ENCODE data around the gene ARHGAP6. TPM values are rescaled to one million over a fixed set of nuclear protein-coding genes. Genes with fewer than 3 reads are reported as not detected.
"Not testable (repeated sequence)": the region's sequence is repeated elsewhere in the genome, so short reads cannot be mapped to it uniquely, and the experiment has no call there.

Gene ARHGAP6
- total RNA-seq, 1 experiment from 2014 or later = 0.21 TPM

DNA sequence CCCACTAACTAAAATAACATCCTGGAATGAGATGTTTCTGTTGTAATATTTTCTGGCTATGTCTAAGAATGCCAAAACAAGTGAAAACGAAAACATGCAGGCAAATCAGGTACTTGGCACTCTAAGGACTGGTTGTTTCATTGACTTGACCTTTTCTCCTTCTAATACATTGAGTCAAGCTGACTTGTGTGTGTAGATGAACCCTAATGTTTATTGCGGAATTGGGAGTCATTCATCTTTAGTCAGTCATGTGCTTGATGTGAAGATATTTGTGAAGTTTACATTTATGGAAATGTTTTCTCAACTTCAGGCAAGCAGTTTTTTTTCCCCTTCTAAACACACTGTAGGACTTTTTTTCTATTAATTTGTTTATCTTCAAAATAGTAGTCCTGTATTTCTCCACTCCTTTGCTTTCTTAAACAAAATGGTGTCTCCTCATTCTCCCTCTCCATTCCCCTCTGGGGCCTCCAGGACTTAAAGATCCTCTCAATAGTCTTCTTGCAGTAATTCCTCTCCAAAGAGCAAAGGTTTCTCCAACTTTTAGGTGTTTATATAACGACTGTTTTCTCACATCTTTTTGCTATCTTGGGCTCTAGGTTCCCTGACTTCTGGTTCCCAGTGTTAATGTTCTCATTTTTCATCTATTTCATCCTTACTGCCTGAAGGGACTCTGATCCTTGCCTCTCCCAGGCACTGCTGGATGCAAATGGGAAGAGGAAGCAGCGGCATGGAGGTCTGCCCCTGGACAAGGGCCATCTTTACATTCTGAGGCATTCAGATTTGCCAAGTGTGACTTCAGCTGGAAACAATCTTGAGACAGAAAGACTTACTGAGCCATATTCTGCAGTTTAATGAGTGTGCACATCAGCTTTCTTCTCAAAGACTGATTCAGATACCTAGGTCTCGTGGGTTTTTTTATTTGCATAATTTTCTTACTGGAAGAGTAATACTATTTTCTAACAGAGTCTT lies 166.4 kb downstream of the ARHGAP6 start:
- DNase-seq (ENCODE audit: low read depth, low spot score) = no peak
- in situ Hi-C loops (cut with HindIII; ENCODE audit: low pct_unique_long_range_greater_than_20kb, low sequenced_read_pairs) = no loop called here

DNA sequence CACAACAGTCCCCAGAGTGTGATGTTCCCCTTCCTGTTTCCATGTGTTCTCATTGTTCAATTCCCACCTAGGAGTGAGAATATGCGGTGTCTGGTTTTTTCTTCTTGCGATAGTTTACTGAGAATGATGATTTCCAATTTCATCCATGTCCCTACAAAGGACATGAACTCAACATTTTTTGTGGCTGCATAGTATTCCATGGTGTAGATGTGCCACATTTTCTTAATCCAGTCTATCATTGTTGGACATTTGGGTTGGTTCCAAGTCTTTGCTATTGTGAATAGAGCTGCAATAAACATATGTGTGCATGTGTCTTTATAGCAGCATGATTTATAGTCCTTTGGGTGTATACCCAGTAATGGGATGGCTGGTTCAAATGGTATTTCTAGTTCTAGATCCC lies 174.3 kb downstream of the ARHGAP6 start:
- in situ Hi-C loops (cut with HindIII; ENCODE audit: low pct_unique_long_range_greater_than_20kb, low sequenced_read_pairs); DNase-seq (ENCODE audit: low read depth, low spot score): not testable (repeated sequence)

GRCh38 chrX:11484290-11484689 lies 181.4 kb downstream of the ARHGAP6 start:
- in situ Hi-C loops (cut with HindIII; ENCODE audit: low pct_unique_long_range_greater_than_20kb, low sequenced_read_pairs) = no loop called here
- DNase-seq (ENCODE audit: low read depth, low spot score) = no peak

GRCh38 chrX:11481035-11481434 lies 184.7 kb downstream of the ARHGAP6 start:
- DNase-seq (ENCODE audit: low read depth, low spot score) = no peak
- in situ Hi-C loops (cut with HindIII; ENCODE audit: low pct_unique_long_range_greater_than_20kb, low sequenced_read_pairs) = no loop called here

DNA sequence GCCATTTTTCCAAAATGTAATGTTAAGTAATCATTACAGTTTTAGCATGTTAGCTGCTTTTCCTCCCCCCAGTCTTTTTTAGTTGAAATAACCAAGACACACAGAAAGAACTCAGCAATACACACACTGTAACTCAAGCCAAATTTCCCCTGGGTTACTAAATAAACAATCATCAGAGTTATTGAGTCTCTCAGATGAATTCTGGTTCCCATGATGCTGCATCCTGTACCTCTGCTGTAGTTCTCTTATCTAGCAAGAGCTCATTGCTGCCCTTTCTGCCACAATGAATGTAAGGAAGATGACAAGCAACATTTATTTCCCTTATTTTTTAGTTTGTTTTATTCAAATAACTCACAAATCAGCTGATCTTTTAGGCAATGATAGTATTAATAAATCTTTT lies 185.1 kb downstream of the ARHGAP6 start:
- no peak for DNase-seq (ENCODE audit: low read depth, low spot score)
- in situ Hi-C loops (cut with HindIII; ENCODE audit: low pct_unique_long_range_greater_than_20kb, low sequenced_read_pairs) = no loop called here

DNA sequence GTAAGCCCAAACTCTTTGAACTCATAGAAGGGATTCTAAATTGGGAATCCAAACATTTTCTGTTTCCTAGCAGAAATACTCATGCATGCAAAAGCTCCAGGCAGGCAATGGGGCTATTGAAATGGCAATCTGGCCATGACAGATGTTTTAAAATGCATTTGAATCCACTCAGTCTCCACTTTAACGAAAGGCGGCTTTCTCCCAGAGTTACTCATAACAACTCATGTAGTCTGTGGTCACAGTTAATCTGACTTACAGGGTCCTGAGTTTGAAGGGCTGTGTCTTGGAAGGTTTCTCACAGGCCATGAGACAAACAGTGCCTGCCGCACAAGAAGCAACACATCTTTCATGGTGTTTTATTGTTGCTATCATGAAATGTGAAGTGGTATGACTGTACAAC lies 186.8 kb downstream of the ARHGAP6 start:
- in situ Hi-C loops (cut with HindIII; ENCODE audit: low pct_unique_long_range_greater_than_20kb, low sequenced_read_pairs) = no loop called here
- DNase-seq (ENCODE audit: low read depth, low spot score) = no peak

DNA sequence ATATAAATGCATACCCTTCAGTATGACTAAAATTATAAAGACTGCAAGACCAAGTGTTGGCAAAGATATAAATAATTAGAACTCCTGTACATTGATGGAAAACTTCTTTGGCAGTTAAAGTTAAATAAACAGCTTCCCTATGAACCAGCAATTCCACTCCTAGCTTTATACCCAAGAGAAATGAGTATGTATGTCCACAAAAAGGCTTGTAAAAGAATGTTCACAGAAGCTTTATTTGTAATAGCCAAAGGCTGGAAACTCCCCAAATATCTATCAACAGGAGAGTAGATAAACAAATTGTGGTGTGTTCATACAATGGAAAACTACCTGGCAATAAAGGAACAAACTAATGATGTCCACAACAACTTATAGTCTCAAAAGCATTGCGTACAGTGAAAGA lies 187.7 kb downstream of the ARHGAP6 start:
- in situ Hi-C loops (cut with HindIII; ENCODE audit: low pct_unique_long_range_greater_than_20kb, low sequenced_read_pairs) = no loop called here
- DNase-seq (ENCODE audit: low read depth, low spot score) = no peak

DNA sequence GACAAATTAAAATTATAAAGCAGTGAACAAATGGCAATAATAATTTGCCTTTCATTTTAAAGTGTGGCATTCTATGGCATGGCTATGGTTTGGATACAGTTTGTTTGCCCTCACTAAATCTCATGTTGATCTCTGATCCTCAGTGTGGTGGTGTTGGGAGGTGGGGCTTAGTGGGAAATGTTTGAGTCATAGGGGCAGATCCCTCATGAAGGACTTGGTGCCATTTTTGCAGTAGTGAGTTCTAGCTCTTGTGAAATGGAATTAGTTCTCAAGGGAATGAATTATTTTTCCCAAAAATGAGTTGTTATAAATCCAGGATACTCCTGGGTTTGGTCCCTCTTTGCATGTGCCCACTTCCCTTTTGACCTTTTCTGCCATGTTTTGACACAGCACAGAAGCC lies 191.1 kb downstream of the ARHGAP6 start:
- in situ Hi-C loops (cut with HindIII; ENCODE audit: low pct_unique_long_range_greater_than_20kb, low sequenced_read_pairs) = no loop called here
- no peak for DNase-seq (ENCODE audit: low read depth, low spot score)

- DNase-seq (ENCODE audit: low read depth, low spot score) = no peak
- in situ Hi-C loops (cut with HindIII; ENCODE audit: low pct_unique_long_range_greater_than_20kb, low sequenced_read_pairs) = no loop called here
These were observed 191.7 kb downstream of the ARHGAP6 start for GRCh38 chrX:11474021-11474420.

GRCh38 chrX:11472879-11473278 lies 192.8 kb downstream of the ARHGAP6 start:
- DNase-seq (ENCODE audit: low read depth, low spot score) = no peak
- in situ Hi-C loops (cut with HindIII; ENCODE audit: low pct_unique_long_range_greater_than_20kb, low sequenced_read_pairs) = no loop called here

- no peak for DNase-seq (ENCODE audit: low read depth, low spot score)
- in situ Hi-C loops (cut with HindIII; ENCODE audit: low pct_unique_long_range_greater_than_20kb, low sequenced_read_pairs) = no loop called here
These were observed 193.3 kb downstream of the ARHGAP6 start for GRCh38 chrX:11472381-11472780.

DNA sequence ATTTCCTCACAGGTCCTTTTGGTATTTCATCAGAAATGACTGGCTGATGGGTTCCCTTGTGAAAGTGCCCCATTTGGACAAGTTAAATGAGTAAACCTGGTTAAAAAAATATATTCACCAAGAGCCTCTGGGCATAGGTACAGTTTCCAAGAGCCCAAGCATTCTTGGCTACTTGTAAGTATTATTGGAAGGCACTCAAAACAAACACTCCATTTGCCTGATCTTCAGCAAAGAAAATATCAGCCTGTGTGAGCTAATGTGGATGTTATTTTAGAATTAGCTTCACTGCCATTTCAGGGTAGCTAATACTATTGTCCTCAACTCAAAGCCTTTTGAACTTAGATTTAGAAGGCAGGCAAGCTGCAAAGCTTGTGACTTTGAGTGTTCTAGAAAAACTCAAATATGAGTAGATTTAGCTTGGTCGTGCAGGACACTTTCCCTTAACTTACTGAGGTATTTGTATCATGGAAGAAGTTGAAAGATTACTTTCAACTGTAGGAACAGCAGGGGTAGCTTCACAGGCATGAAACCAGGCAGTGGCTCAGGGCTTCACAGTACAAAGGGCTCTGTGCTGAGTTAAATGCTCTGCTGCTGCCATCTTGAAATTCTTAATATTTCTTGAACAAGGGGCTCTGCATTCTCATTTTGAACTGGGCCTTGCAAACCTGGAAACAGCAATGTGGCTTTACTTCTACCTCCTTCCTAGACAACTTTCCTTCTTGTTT lies 195.3 kb downstream of the ARHGAP6 start:
- no peak for DNase-seq (ENCODE audit: low read depth, low spot score)
- in situ Hi-C loops (cut with HindIII; ENCODE audit: low pct_unique_long_range_greater_than_20kb, low sequenced_read_pairs) = no loop called here

DNA sequence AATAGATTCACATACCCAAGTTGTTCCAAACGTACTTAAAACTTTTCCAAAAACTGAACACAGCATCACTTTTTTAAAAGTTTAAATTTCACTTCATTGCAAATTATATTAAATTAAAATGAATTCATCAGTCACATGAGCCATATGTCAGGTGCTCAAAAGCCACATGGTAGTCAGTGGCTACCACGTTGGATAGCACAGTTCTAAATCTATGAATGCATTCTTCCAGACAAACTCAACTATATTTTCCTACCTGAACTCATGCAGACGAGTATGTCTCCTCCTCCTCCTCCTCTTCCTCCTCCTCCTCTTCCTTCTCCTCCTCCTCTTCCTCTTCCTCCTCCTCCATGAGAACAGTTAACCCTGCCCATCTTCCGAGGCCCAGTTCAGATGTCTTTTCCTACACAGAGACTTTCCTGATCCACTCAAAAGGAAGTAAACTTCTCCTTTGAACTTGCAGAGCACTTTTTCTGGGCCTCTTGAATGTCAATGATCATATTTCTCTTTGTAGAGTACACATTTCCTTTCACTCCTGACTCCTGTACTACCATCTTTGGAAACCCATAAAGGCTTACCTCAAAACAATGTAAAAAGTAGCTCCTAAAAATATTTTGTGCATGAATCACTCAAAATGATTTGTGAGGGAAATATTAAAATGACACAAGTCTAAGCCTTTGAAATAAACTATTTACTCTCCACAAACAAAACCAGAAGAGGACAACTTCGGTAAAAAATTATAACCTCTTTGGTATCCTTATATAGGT lies 199.9 kb downstream of the ARHGAP6 start:
- DNase-seq (ENCODE audit: low read depth, low spot score) = no peak
- in situ Hi-C loops (cut with HindIII; ENCODE audit: low pct_unique_long_range_greater_than_20kb, low sequenced_read_pairs) = no loop called here

GRCh38 chrX:11464836-11465463 lies 200.8 kb downstream of the ARHGAP6 start:
- DNase-seq (ENCODE audit: low read depth, low spot score) = no peak
- in situ Hi-C loops (cut with HindIII; ENCODE audit: low pct_unique_long_range_greater_than_20kb, low sequenced_read_pairs) = no loop called here

DNA sequence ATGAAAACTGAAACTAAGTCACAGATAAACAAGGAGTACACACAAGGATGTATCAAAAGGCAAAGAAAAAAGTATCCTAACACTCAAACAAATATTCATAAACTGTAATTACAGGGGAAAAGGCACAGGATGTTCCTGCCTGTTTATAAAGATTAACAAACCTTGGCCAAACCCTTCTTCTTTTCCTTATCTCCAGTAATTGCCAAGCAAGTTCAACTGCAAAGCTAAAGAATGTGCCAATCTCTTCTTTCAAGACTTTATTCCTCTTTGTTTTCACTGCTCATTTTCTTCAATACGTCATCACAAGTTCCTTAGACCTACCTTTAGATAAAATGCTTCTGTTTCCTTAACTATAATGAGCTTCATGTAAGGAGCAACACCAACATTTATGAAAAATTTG lies 201.3 kb downstream of the ARHGAP6 start:
- DNase-seq (ENCODE audit: low read depth, low spot score) = no peak
- in situ Hi-C loops (cut with HindIII; ENCODE audit: low pct_unique_long_range_greater_than_20kb, low sequenced_read_pairs) = no loop called here

DNA sequence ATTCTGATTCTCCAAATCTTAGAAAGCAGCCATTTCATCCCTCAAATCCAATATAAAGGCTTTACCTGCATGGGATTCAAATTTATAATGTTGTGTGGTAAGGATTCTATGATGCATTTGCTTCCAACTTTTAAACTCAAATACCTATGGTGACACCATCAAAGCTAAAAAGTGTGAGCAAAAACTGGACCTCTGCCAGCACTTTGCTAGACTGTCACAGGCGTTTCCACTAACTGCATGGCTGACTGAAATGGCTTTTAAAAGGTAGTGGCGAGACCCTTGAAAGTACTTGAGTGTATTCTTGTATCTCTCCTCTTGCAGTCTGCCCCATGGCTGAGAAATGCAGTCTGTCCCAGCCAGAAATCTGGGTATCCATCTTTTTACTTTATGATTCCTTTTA lies 203.1 kb downstream of the ARHGAP6 start:
- in situ Hi-C loops (cut with HindIII; ENCODE audit: low pct_unique_long_range_greater_than_20kb, low sequenced_read_pairs) = no loop called here
- DNase-seq (ENCODE audit: low read depth, low spot score) = no peak

- in situ Hi-C loops (cut with HindIII; ENCODE audit: low pct_unique_long_range_greater_than_20kb, low sequenced_read_pairs) = no loop called here
- no peak for DNase-seq (ENCODE audit: low read depth, low spot score)
These were observed 203.6 kb downstream of the ARHGAP6 start for GRCh38 chrX:11462136-11462535.
